Astrocyte of the spinal cord (primary cell): ENCODE data around the gene MACROD2.

Experiments used
- DNase-seq: peaks from one replicate; pipeline ENCODE4 v3.0.0; 2011; ENCODE audit warnings: low read depth, low spot score
- H3K4me3 ChIP-seq: 2 replicates; pipeline ENCODE4 v1.5.1; 2011; ENCODE audit warnings: low read depth, mild to moderate bottlenecking, low read length, moderate library complexity
- CTCF ChIP-seq: IDR thresholded peaks from 2 replicates; pipeline ENCODE4 v1.5.1; 2012; ENCODE audit warnings: low read depth, mild to moderate bottlenecking, low read length, inconsistent platforms
- in situ Hi-C: cut with HindIII; loops from 2 replicates; pipeline ENCODE4 v1.10.0; 2017; ENCODE audit warnings: low sequenced_read_pairs

The MACROD2 gene

GRCh38 chr20:15061955-15062354, 1066.6 kb downstream of the MACROD2 start:
- no peak overlapping the region for H3K4me3 ChIP-seq
- no peak for TF ChIP-seq CTCF
- DNase-seq: no peak
- in situ Hi-C loops: no loop called here

GRCh38 chr20:15063081-15063480, 1067.8 kb downstream of the MACROD2 start:
- no peak for DNase-seq
- TF ChIP-seq CTCF: no peak
- in situ Hi-C loops: no loop called here
- no peak overlapping the region for H3K4me3 ChIP-seq

- no peak for TF ChIP-seq CTCF
- in situ Hi-C loops: no loop called here
- DNase-seq: no peak
- H3K4me3 ChIP-seq: no peak overlapping the region
Measured at GRCh38 chr20:15064741-15065140, 1069.4 kb downstream of the MACROD2 start.

- no peak for DNase-seq
- TF ChIP-seq CTCF: no peak
- in situ Hi-C loops: no loop called here
- H3K4me3 ChIP-seq: no peak overlapping the region
Measured at GRCh38 chr20:15065794-15066193, 1070.5 kb downstream of the MACROD2 start.

- no peak for TF ChIP-seq CTCF
- H3K4me3 ChIP-seq: no peak overlapping the region
- no peak for DNase-seq
- in situ Hi-C loops: no loop called here
Measured at GRCh38 chr20:15068486-15068885, 1073.2 kb downstream of the MACROD2 start.

GRCh38 chr20:15069355-15069754, 1074.0 kb downstream of the MACROD2 start:
- TF ChIP-seq CTCF: no peak
- in situ Hi-C loops: no loop called here
- no peak for DNase-seq
- no peak overlapping the region for H3K4me3 ChIP-seq
